HG03064 (cell line): ENCODE measurements around the gene SESN1.

ENCODE experiments used
- ATAC-seq: cut with Tn5 transposase; IDR thresholded peaks from one replicate; pipeline ENCODE4 v1.9.1; 2021; ENCODE audit warnings: low read depth; ENCODE audit not compliant: unreplicated experiment

Gene SESN1

DNA sequence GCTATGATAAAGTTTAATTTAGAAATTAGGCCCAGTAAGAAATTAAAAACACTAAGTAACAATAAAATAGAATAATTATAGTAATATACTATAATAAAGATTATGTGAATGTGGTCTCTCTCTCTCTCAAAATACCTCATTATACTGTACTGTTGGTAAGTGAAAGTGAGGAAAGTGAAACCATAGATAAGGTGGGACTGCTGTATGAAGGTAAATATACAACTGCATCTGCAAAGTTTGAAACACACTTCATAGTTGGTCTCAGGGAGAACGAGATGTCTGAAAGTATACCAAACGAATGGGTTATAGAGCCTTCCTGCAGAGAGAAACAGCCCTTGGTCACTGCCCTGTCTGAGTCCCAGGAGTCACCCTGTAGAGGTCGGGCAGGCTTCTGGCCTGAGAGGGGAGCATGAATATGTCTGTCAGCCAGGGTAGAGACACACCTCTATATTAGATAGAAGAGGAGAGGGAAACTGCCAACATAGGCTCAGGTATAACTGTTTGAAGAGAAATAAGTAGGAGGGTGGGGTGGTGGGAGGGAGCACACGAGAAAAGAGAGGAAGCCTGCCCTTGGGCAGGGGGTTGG, 31.8 kb downstream of the SESN1 start:
- ATAC-seq = no peak

DNA sequence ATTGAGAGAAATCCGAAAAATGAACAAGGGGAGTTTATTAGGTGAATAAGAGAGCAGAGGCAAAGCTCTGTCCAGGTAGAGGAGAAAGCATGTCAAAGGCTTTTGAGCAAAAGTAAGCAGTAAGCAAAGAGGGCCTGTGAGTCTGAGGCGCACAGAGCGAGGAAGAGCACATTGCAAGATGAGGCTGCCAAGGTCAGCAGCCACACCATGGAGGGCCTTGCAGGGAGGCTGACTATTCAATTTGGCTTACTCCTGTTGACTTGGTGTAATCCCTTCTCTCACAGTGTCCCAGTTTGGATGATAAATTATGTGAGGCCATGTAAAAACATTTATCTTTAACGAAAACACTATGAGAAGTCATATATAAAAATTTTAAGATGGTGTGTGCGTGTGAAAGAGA, 32.4 kb downstream of the SESN1 start:
- no peak for ATAC-seq

DNA sequence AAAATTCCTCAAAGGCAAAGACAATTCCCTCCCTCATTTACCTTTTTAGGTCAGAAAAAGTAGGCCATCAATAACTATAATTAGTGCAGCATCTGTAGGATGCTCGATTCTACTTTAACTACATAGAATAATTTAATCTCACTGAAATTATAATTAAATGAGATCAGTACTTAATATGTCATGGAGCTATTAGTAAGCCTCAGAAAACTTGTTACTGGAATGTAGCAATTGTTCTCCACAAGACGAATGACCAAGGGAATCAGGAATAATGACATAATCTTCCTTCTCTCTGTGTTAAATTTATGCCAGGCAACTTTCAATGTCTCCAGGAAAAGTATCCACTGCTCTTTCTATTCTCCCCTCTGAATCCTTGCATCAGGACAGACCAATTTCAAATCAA, 34.1 kb downstream of the SESN1 start:
- no peak for ATAC-seq

DNA sequence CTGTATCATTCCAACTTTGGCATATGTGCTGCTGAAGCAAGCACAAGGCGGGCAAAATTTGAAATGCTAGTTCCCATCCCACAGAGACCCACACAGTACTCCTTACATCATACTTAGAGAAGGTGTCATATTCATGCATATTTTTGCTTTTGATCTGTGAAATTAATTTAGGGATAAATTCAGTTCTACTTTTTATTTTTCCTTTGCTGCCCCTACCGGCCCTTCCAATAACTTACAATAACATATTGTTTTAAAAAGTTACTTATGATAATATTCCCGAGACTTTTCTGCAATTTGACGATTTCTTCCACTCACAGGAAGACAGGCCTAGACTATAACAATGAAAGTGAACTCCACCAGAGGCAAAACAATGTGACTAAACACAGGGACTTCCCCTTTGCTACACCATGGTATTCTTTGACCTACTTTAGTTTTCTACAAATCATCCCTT, 35.0 kb downstream of the SESN1 start:
- no peak for ATAC-seq

DNA sequence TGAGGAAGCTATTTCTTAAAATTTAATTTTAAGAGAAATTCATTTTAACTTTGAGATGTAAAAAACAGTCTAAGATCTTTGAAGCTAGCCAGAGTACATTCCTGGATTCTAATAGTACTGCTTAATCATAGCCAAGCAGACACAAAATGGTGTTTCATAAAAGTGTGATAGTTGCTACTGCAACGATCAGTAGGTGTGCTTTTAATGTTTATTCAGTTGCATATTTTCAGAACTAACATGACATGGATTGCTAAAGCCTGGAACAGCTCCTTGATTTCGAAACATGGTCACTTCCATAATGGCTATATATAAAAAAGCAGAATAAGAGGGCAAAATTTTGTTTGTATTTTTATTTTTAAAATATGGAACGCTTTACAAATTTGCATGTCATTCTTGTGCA, 35.5 kb downstream of the SESN1 start:
- no peak for ATAC-seq

DNA sequence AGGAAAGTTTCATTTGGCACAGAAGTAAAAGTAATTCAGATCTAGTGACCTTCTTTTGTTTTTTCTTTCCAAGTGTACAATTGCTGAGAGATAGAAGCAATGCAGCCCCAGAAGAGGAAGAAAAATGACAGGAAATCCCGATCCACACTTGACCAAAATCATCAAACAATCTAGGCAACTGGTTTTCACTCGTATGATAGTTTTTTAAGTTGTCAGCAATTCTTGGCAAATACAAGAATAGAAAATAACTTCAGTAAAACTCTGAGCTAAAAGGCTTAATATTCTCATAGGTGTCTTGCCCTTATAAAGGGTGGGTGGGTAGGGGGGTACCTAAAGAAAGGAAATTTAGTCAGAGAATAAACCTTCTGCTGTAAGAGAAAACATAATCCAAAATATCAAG, 36.0 kb downstream of the SESN1 start:
- no peak for ATAC-seq

DNA sequence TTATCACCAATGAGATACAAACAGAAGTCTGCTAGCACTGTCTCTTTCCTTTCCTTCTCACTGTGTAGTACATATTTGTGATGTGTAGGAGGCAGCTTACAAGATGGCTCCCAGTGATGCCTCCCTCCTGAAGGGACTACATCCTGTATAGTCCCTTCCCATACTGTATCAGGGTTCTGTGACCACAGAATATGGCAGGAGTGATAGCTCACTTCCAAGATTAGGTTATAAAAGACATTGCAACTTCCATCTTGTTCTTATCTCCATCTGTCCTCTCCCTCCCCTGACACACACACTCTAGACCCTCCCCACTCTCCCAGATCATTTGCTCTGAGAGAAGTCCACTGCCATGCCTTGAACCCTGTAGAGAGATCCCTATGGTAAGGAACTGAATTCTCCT, 38.0 kb downstream of the SESN1 start:
- no peak for ATAC-seq

DNA sequence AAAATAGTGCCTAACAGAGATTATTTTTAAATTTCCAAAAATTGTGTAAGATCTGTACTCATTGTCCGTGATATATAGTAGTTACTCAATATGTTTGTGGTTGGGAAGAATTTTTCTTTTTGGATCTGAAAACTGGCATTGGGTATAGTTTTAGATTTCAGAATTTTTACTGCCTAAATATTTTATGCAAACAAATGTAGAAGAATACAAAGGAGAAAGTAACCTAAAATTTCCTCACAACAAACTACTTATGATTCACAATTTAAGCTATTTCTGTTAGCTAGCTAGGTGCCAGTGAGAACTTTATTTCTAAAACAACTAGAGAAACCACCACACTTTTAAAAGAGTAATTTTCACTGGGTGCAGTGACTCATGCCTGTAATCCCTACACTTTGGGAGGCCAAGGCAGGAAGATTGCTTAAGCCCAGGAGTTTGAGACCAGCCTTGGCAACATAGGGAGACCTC, 38.8 kb downstream of the SESN1 start:
- ATAC-seq = no peak

DNA sequence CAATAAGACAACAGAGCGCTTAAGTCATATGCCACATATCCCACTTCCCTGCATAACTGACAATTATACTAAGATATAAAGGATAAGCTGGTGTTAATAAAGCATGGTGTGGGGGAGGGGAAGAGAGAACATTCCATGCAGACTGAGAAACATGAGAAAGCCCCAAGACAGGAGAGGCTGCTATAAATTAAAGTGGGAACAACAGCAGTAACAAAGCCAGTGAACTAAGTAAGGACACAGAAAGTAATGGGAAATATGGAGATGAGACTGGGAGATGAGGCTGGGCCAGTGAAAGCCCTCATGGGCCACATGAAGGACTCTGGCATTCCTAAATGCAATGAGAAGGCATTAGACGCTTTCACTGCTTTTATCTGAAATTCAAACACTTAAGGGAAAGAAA, 41.3 kb downstream of the SESN1 start:
- ATAC-seq = no peak

DNA sequence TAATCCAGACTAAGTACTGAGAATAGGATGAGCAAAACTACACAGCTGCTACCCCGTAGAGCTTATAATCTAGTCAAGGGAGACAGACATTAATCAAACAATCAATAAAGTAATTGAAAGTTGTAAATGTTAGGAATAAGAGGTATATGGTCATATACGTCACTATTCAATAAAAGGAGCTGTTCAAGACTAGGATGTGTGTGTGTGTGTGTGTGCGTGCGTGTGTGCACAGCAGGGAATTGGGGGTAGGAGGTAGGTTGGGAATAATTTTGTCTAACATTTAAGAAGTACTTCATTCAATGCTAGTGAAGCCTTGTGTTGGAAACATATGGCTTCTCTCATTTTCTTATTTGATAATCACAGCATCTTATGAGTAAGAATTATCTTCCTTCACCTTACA, 41.8 kb downstream of the SESN1 start:
- no peak for ATAC-seq

DNA sequence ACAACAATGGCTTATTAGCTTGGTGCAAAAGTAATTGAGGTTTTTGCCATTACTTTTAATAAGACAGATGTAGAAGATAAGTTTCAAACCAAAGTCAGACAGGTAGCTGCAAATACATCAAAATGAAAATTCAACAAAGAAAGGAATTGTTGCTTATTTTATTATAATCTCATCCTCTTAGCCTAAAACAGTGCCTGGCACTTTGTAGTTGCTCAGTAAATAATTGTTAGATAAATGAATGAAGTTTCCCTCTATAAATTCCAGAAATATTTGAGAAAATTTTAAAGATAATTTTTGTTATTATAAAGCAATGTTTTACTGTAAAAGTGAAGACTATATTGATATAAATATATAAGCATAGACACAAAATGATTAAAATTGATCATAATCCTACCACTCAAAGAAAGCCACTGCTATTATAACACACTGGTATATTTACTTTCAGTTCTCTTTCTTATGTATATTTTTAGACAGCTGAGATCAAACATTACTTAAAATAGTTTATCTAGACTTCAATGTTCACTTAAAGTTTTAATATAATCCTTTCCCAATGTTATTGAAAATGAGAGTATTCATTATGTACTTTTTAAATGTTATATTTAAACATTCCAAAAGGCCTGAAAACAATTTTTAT, 42.5 kb downstream of the SESN1 start:
- ATAC-seq = no peak

DNA sequence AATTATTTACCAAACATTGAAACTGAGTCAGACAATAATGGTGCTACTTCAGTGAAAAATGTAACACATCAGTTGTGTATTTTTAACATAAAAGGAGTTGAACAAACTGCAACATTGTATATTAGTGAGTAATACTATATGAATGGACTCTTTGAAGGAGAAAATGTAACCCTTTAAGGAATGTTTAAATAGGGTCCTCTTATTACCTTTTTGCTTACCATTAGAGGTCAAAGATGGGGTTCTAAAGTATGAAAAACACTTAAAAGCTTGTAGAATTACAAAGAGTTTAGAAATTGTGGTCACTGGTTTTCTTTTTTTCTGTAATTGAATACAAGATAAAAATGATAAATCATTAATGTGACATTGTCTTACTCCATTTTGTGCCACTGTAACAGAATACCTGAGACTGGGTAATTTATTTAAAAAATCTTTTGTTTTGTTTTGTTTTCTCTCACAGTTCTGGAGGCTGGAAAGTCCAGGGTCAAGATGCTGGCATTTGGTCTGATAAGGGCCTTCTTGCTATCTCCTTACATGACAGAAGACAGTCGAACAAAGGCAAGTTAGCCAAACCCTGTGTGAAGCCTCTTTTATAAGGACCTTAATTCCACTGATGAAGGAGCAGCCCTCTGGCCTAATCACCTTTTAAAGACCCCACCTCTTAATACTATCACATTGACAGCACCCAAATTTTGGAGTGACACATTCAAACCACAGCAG, 43.2 kb downstream of the SESN1 start:
- ATAC-seq = no peak

DNA sequence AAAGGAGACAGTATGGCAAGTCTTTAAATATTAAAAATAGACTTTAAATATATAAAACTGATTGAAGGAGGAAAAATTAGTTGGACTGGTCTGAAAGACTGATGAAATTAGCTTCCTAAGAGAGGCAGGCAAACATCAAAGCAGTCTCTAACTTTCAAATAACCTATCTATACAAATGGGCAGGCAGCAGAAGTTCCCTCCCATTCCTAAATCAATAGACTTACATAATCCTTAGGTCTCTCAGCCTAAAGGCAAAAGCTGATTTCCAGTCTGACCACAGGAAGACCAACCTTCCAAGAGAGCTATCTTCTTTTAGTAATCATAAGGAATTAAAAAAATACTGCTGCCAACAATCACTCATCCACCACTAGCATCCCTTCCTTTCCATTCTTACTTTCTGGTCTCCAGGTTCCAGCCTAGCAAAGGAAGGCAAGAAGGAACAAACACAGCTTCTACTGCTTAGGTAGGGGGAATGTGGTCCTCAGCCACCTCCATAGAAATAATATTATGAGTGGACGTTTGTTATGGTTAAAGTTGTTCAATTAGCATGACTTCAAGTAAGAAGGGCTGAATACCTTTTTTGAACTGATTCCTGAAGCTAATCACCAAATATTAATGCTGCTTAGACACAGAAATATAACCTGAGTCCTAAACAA, 44.1 kb downstream of the SESN1 start:
- no peak for ATAC-seq

DNA sequence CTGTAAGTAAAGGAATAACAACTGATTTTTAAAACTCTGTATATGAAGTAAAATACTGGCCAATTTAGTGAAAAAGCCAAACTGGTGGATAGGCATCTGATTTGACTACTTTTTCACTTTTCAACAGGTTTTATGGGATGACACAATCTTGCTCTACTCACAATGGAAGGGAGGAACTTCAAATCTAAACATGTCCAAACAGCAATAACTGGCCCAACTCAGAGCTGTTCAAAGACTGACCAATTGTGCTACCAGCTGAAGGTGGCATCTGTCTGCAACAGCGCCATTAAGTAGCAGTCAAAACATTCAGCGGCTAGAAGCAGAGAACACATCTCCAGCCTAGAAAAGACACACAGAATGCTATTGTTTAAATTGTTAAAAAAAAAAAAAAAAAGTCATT, 44.6 kb downstream of the SESN1 start:
- ATAC-seq = no peak

DNA sequence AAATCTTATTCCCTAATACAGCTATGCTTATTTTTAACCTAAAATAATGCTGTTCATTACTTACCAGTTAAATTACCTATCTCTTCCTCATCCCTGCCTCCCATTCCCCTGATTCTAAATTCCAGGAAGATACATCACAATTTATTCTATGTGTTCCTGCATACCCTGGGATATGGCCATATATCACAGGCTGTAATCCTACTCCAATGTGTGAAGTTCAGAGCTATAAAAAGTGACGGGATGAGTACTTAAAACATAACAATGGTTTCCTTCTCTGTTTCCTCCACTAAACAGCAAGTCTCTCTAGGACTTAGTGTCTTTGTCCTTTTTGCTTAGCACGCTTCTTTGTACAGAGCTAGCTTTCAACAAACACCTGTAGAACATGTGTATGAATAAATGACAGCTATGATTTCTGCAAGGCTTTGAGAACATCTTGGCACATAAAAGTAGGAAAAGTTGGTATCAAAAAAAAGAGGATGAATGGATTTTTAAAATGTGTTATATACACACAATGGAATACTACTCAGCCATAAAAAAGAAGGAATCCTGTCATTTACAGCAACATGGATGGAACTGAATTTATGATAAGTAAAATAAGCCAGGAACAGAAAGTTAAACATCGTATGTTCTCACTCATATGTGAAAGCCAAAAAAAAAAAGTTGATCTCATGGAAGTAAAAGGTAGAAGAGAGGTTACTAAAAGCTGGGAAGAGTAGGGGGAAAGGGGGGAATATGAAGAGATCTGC, 45.8 kb downstream of the SESN1 start:
- no peak for ATAC-seq

DNA sequence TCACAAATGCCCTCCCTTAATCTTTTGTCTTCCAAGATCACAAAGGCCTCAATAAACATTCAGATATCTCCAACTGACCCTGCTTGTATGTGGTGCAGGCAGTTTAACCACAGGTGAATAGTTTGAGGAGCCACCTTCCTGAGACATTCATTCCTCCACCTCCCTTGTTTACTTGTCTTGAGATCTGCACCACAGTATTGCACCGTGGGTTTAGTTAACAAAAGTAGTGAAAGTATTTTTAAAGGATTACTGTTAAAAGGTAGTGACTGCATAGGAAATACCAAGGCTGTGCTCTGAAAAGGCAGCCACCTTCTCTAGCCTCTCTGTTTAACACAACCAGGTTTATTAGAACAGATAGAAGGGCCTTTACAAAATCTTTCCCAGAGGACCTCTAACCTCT, 46.5 kb downstream of the SESN1 start:
- no peak for ATAC-seq

DNA sequence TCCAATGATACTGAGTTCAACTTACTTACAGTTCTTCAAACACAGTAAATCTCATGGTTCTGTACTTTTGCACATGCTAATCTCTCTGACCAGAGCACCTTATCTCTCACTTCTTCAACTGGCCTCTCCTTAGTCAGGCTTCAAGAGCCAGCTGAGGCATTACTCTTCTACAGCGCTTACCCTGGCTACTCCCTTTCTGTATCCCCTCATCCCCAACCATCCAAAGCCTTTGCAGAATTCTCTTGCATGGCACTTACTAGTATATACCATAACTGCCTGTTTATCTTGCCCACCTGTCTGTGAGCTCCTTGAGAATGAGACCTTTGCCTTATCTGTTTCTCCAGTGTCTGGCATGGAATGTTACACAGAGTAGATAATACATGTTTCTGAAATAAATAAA, 49.2 kb downstream of the SESN1 start:
- ATAC-seq = no peak

DNA sequence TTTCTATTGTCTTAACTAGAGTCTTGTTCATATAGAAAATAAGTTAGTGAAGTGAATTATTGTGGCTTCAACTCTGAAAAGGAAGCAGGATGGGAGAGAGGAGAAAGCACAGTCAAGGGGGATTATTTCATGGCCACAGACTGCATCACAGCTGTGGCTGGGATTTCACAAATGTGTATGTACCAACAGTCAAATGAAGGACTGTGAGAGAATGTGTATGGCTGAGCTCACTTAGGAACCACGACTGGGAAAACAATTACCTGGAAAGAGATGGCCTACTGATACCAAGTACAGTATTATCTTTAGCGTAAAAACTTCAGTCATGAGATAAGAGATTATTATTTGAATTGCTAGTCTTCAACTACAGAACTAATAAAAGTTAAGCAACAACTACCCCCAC, 54.9 kb downstream of the SESN1 start:
- no peak for ATAC-seq

DNA sequence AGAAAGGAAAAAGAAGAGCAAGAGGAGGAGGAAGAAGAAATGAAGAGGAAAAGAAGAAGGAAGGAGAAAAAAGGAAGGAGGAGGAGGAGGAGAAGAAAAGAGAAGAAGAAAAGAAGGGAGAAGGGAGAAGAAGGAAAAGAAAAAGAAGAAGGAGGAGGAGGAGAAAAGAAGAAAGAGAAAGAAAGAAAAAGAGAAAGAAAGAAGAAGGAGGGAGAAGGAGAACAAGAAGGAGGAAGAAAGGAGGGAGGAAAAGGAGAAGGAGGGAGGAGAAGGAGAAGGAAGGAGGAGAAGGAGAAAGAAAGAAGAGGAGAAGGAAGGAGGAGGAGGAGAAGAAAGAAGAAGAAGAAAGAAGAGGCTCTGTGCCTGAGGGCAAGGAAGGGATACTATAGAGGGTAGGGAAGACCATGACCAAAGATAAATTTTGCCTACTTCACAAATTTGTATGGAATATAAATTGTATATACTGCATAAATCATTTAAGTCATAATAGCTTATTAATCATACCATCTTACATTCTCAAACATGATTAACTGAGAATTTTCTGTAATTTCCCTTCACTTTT, 55.7 kb downstream of the SESN1 start:
- no peak for ATAC-seq

DNA sequence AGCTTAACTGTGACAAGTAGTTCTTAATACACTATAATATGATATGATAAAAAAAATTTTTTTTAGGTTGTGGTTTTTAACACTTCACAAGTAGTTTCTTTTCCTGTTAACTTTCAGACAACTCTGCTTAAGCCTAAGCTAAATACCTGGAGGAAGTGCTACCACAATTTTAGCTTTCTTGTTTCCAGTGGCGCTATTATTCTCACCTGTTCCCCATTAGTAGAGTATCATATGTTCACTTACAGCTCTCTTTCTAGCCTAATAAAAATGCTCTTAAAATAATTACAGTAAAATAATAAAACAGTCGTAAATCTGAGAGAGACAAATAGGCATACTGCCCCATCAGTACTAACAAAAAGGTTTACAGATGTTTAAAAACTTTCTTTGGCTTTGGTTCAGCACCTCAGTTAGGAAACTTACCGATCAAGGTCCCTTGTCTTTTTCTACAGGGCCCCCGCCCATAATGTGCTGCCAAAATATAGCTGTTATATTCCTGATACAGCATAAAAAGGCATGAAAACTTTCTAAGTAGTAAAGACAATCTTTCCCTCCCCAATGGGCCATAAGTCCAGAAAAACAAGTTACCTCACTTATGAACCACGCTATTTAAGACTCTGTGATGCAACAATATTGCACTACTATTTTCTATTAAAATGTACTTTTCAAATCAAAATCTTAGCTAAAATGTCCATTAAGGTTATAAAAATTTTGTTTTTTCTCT, 57.9 kb downstream of the SESN1 start:
- no peak for ATAC-seq
